HepG2 (cell line): Measurements from ENCODE around the gene COPA. TPM values are rescaled to one million over a fixed set of nuclear protein-coding genes. Genes with fewer than 3 reads are reported as not detected.

Experiments
- ATF4 ChIP-seq, 2 experiments: fragments of 450-650 bp in 1 of 2; sonication (generic) in 1 of 2; formaldehyde crosslinking; IDR thresholded peaks; 2 replicates each; pipeline versions ENCODE4 v1.5.0 to v1.8.0; 2020 to 2022; ENCODE audit warnings: mild to moderate bottlenecking in 1 of 2, missing genetic modification reagents in 1 of 2
- CENPBD1 ChIP-seq: sonication (generic); formaldehyde crosslinking; IDR thresholded peaks from 2 replicates; pipeline ENCODE4 v1.8.0; 2022; ENCODE audit warnings: missing genetic modification reagents, low read depth, mild to moderate bottlenecking, borderline replicate concordance
- GABPB1 ChIP-seq: IDR thresholded peaks from 2 replicates; pipeline ENCODE4 v1.6.1; 2016; ENCODE audit warnings: mild to moderate bottlenecking, missing genetic modification reagents, moderate library complexity, missing compliant biosample characterization
- GZF1 ChIP-seq: sonication (generic); formaldehyde crosslinking; IDR thresholded peaks from 2 replicates; pipeline ENCODE4 v1.5.1; 2020; ENCODE audit warnings: mild to moderate bottlenecking, missing genetic modification reagents
- HES4 ChIP-seq: sonication (generic); formaldehyde crosslinking; IDR thresholded peaks from 2 replicates; pipeline ENCODE4 v1.9.0; 2021; ENCODE audit warnings: mild to moderate bottlenecking, missing genetic modification reagents, borderline replicate concordance
- KLF13 ChIP-seq: sonication (generic); formaldehyde crosslinking; IDR thresholded peaks from 2 replicates; pipeline ENCODE4 v1.4.0; 2020; ENCODE audit warnings: mild to moderate bottlenecking, missing genetic modification reagents
- KMT2A ChIP-seq: sonication (generic); formaldehyde crosslinking; IDR thresholded peaks from 2 replicates; pipeline ENCODE4 v1.4.0; 2020; ENCODE audit warnings: missing genetic modification reagents
- MAFK ChIP-seq, 2 experiments: IDR thresholded peaks in 1 of 2; conservative IDR thresholded peaks in 1 of 2; 2 replicates each; pipeline ENCODE4 v1.6.1; 2011; ENCODE audit warnings: improper control_type of control experiment in 2 of 2, low read length in 2 of 2
- MIER2 ChIP-seq: IDR thresholded peaks from 2 replicates; pipeline ENCODE4 v1.6.1; 2016; ENCODE audit warnings: missing biosample characterization, missing genetic modification reagents
- MNT ChIP-seq: fragments of 450-650 bp; IDR thresholded peaks from 2 replicates; pipeline ENCODE4 v1.6.1; 2016
- NFYC ChIP-seq: IDR thresholded peaks from 2 replicates; pipeline ENCODE4 v1.6.1; 2016; ENCODE audit warnings: missing genetic modification reagents, missing compliant biosample characterization
- RAD51 ChIP-seq: fragments of 450-650 bp; IDR thresholded peaks from 2 replicates; pipeline ENCODE4 v1.6.1; 2016; ENCODE audit warnings: borderline replicate concordance
- RFX3 ChIP-seq: IDR thresholded peaks from 2 replicates; pipeline ENCODE4 v1.6.1; 2016; ENCODE audit warnings: missing biosample characterization, missing genetic modification reagents
- RXRA ChIP-seq: sonication (generic); formaldehyde crosslinking; IDR thresholded peaks from 2 replicates; pipeline ENCODE4 v1.5.1; 2020; ENCODE audit warnings: missing genetic modification reagents
- SALL1 ChIP-seq: sonication (generic); formaldehyde crosslinking; IDR thresholded peaks from 2 replicates; pipeline ENCODE4 v1.8.0; 2022; ENCODE audit warnings: mild to moderate bottlenecking, missing genetic modification reagents
- SP4 ChIP-seq: sonication (generic); formaldehyde crosslinking; IDR thresholded peaks from 2 replicates; pipeline ENCODE4 v1.8.1; 2023; ENCODE audit warnings: mild to moderate bottlenecking, missing genetic modification reagents
- ZBTB14 ChIP-seq: sonication (generic); formaldehyde crosslinking; IDR thresholded peaks from 2 replicates; pipeline ENCODE4 v1.4.0; 2020; ENCODE audit warnings: missing genetic modification reagents
- ZNF121 ChIP-seq: sonication (generic); formaldehyde crosslinking; IDR thresholded peaks from 2 replicates; pipeline ENCODE4 v1.5.0; 2020; ENCODE audit warnings: mild to moderate bottlenecking, missing genetic modification reagents
- ZNF205 ChIP-seq: IDR thresholded peaks from 2 replicates; pipeline ENCODE4 v1.6.1; 2018; ENCODE audit warnings: missing biosample characterization, missing genetic modification reagents
- ZNF234 ChIP-seq: sonication (generic); formaldehyde crosslinking; conservative IDR thresholded peaks from 2 replicates; pipeline ENCODE4 v1.5.1; 2020; ENCODE audit warnings: mild to moderate bottlenecking, missing genetic modification reagents
- ZNF512 ChIP-seq: sonication (generic); formaldehyde crosslinking; IDR thresholded peaks from 2 replicates; pipeline ENCODE4 v1.4.0; 2020; ENCODE audit warnings: mild to moderate bottlenecking, missing genetic modification reagents
- ZNF567 ChIP-seq: sonication (generic); formaldehyde crosslinking; IDR thresholded peaks from 2 replicates; pipeline ENCODE4 v1.8.1; 2023; ENCODE audit warnings: mild to moderate bottlenecking, missing genetic modification reagents, borderline replicate concordance
- ZNF598 ChIP-seq: sonication (generic); formaldehyde crosslinking; IDR thresholded peaks from 2 replicates; pipeline ENCODE4 v1.5.1; 2020; ENCODE audit warnings: mild to moderate bottlenecking, missing genetic modification reagents, borderline replicate concordance
- polyA plus RNA-seq, 8 experiments: library from polyadenylated mRNA; depleted of rRNA in 3 of 8; stranded (reverse) in 7 of 8; unstranded in 1 of 8; fragments of >200 nt; fragmentation: Illumina TruSeq in 4 of 8; extraction: Trizol in 4 of 8; gene quantifications; 2 replicates each; pipeline versions ENCODE4 v1.2.1 to v1.2.3, GENCODE V29; 2011 to 2016; ENCODE audit warnings: low read depth in 4 of 8, missing spikeins in 1 of 8, mixed read lengths in 1 of 8; ENCODE audit not compliant: insufficient read depth in 1 of 8
- total RNA-seq, 5 experiments: library from RNA; depleted of rRNA; stranded (reverse); fragments of >200 nt; fragmentation: Illumina TruSeq; extraction: Trizol; gene quantifications; 2 replicates each; pipeline ENCODE4 v1.2.3, GENCODE V29; 2016; ENCODE audit warnings: low read depth in 1 of 5

Gene COPA
- total and polyA plus RNA-seq, 2 of the 13 experiments (the other 11 are each of a cell fraction or from before 2014, with no cell fraction given): 160 to 197 TPM

GRCh38 chr1:160284782-160285344 lies 58.2 kb downstream of the COPA start, which contains the start of gene PEX19 (continued):
- TF ChIP-seq MIER2 (CRISPR knock-in tag) (peak; percentile 40; the same call in 1 of the 2 replicates), CENPBD1 (CRISPR knock-in tag) (0 out of 2 replicates have a peak, but pooled peaks have one; percentile 6), SP4 (CRISPR knock-in tag) (peak; percentile 97), ZNF567 (CRISPR knock-in tag) (peak; percentile 70; the same call in 1 of the 2 replicates), SALL1 (CRISPR knock-in tag) (peak; percentile 37; the same call in 1 of the 2 replicates), HES4 (CRISPR knock-in tag) (no peak), ZNF598 (CRISPR knock-in tag) (no peak), RFX3 (CRISPR knock-in tag) (no peak), RXRA (peak; percentile 25; the same call in 1 of the 2 replicates), KLF13 (CRISPR knock-in tag) (no peak), GABPB1 (CRISPR knock-in tag) (peak; percentile 75), GZF1 (no peak), ATF4 (CRISPR knock-in tag; IDR thresholded peaks at IDR 0.05) (peak in 1 of 2 experiments; percentile 64; a peak in 1 of 4 replicates), NFYC (CRISPR knock-in tag) (peak; percentile 91), ZNF121 (CRISPR knock-in tag) (no peak), ZNF512 (CRISPR knock-in tag) (no peak), ZBTB14 (CRISPR knock-in tag) (no peak), ZNF205 (CRISPR knock-in tag) (peak; percentile 67), KMT2A (CRISPR knock-in tag) (peak; percentile 62; the same call in 1 of the 2 replicates), MAFK (conservative IDR thresholded peaks at IDR 0.05 in 1 of 2, IDR thresholded peaks at IDR 0.05 in 1 of 2; ENCODE audit: low read length in 2 of 2) (no peak), RAD51 (no peak), ZNF234 (CRISPR knock-in tag) (no peak), MNT (0 out of 2 replicates have a peak, but pooled peaks have one; percentile 9)
